ENCODE results near the gene SPACDR.

SPACDR gene

GRCh38 chr7:100464210-100464660 lies at the start of gene SPACDR:
Gene SPACDR, minus strand, starts transcription at chr7:100464260. Its CDS starts 235 bp downstream, at chr7:100464025.
- H3K4me3 ChIP-seq (ENCODE audit: low read depth, low read length), result no peak within 1 kb of the TSS
- POLR2A ChIA-PET, result interaction anchor here (1.4 to 2.1 kb wide), 2 partner anchors 20 to 122 kb away, joined by 4 to 10 read pairs; partner anchors contain the start of genes FBXO24 and LRCH4
- CTCF ChIA-PET, result interaction anchor here (0.9 to 12.1 kb wide), 10 partner anchors 9 to 227 kb away, joined by 3 to 421 read pairs (median 8); partner anchors contain the start of gene TSC22D4
- no peak for TF ChIP-seq CTCF (IDR thresholded peaks at IDR 0.05; ENCODE audit: insufficient read depth, low read length, missing control alignments)
- DNase-seq (ENCODE audit: low read depth, low spot score), result no peak

- POLR2A ChIA-PET, result no interaction called here
- CTCF ChIA-PET, result no interaction called here
- H3K4me3 ChIP-seq (ENCODE audit: low read depth, low read length), result no peak overlapping the region
- DNase-seq (ENCODE audit: low read depth, low spot score), result no peak
- TF ChIP-seq CTCF (IDR thresholded peaks at IDR 0.05; ENCODE audit: insufficient read depth, low read length, missing control alignments), result no peak
These were observed 49.3 kb upstream of the SPACDR start for GRCh38 chr7:100513212-100513810.

GRCh38 chr7:100510437-100511239 lies 46.6 kb upstream of the SPACDR start:
- TF ChIP-seq CTCF (IDR thresholded peaks at IDR 0.05; ENCODE audit: insufficient read depth, low read length, missing control alignments), result no peak
- DNase-seq (ENCODE audit: low read depth, low spot score), result no peak
- POLR2A ChIA-PET, result no interaction called here
- no peak overlapping the region for H3K4me3 ChIP-seq (ENCODE audit: low read depth, low read length)
- CTCF ChIA-PET, result no interaction called here

- ChIA-PET CTCF (interaction anchor here (1.0 to 1.7 kb wide), 4 partner anchors 26 to 45 kb away, joined by 3 to 5 read pairs (median 4); partner anchors contain the start of gene SPACDR), POLR2A (interaction anchor here (0.6 kb wide), 1 partner anchor 26 kb away, joined by 3 read pairs; the partner anchor contains the start of gene NYAP1)
- no peak for TF ChIP-seq CTCF (IDR thresholded peaks at IDR 0.05; ENCODE audit: insufficient read depth, low read length, missing control alignments)
These were observed 45.2 kb upstream of the SPACDR start for GRCh38 chr7:100509231-100509630.

GRCh38 chr7:100506356-100506923 lies 42.4 kb upstream of the SPACDR start:
- DNase-seq (ENCODE audit: low read depth, low spot score), result no peak
- POLR2A ChIA-PET, result no interaction called here
- no peak for TF ChIP-seq CTCF (IDR thresholded peaks at IDR 0.05; ENCODE audit: insufficient read depth, low read length, missing control alignments)
- H3K4me3 ChIP-seq (ENCODE audit: low read depth, low read length), result no peak overlapping the region
- CTCF ChIA-PET, result interaction anchor here (1.3 to 3.2 kb wide), 3 partner anchors 24 to 58 kb away, joined by 5 to 19 read pairs (median 6); no protein-coding TSS in a partner anchor

More at GRCh38 chr7:100509231-100509630, 45.2 kb upstream of the SPACDR start:
- H3K4me3 ChIP-seq (ENCODE audit: low read depth, low read length), result no peak overlapping the region
- peak; percentile 76 for DNase-seq (ENCODE audit: low read depth, low spot score)

All from AG04449 (cell line).